CD4-positive, alpha-beta T cell treated with Interleukin-15 for 1 hour (primary cell): ENCODE results near the gene TRAPPC8.
"Not testable (repeated sequence)": the region's sequence is repeated elsewhere in the genome, so short reads cannot be mapped to it uniquely, and the experiment has no call there.

Experiments used
- DNase-seq: peaks from one replicate; pipeline ENCODE4 v3.0.0-alpha.2; 2020

The TRAPPC8 gene

GRCh38 chr18:31942999-31943877 is at the start of gene TRAPPC8:
Gene TRAPPC8 (minus strand): TSS chr18:31943128. CDS start chr18:31942764, 364 bp downstream.
- peak; percentile 96 for DNase-seq

- DNase-seq, result no peak
These were observed 47.9 kb upstream of the TRAPPC8 start for GRCh38 chr18:31990823-31991222.

GRCh38 chr18:31983976-31984375 is 41.0 kb upstream of the TRAPPC8 start:
- no peak for DNase-seq

- no peak for DNase-seq
These were observed 40.1 kb upstream of the TRAPPC8 start for GRCh38 chr18:31983020-31983419.

GRCh38 chr18:31980863-31981262 is 37.9 kb upstream of the TRAPPC8 start:
- no peak for DNase-seq

GRCh38 chr18:31979714-31980113 is 36.8 kb upstream of the TRAPPC8 start:
- DNase-seq, result no peak

GRCh38 chr18:31978616-31979015 is 35.7 kb upstream of the TRAPPC8 start:
- no peak for DNase-seq

GRCh38 chr18:31977270-31977872 is 34.4 kb upstream of the TRAPPC8 start:
- no peak for DNase-seq

- no peak for DNase-seq
These were observed 33.3 kb upstream of the TRAPPC8 start for GRCh38 chr18:31976242-31976641.

- DNase-seq, result no peak
These were observed 31.1 kb upstream of the TRAPPC8 start for GRCh38 chr18:31973929-31974546.

GRCh38 chr18:31970617-31971016 is 27.7 kb upstream of the TRAPPC8 start:
- no peak for DNase-seq

- DNase-seq, result no peak
These were observed 22.5 kb upstream of the TRAPPC8 start for GRCh38 chr18:31965316-31965970.

- DNase-seq, result no peak
These were observed 14.8 kb upstream of the TRAPPC8 start for GRCh38 chr18:31957728-31958127.

GRCh38 chr18:31954349-31954748 is 11.4 kb upstream of the TRAPPC8 start:
- DNase-seq, result no peak

GRCh38 chr18:31953699-31954098 is 10.8 kb upstream of the TRAPPC8 start:
- not testable (repeated sequence) for DNase-seq

GRCh38 chr18:31952223-31952622 is 9.3 kb upstream of the TRAPPC8 start:
- no peak for DNase-seq

GRCh38 chr18:31950583-31950982 is 7.7 kb upstream of the TRAPPC8 start:
- no peak for DNase-seq

- DNase-seq, result not testable (repeated sequence)
These were observed 5.4 kb upstream of the TRAPPC8 start for GRCh38 chr18:31948349-31948748.

- no peak for DNase-seq
These were observed 3.5 kb upstream of the TRAPPC8 start for GRCh38 chr18:31946305-31947046.

GRCh38 chr18:31943878-31944816 is 1.2 kb upstream of the TRAPPC8 start:
- DNase-seq, result no peak

- peak; percentile 23 for DNase-seq
These were observed 483 bp downstream of the TRAPPC8 start for GRCh38 chr18:31942291-31942998.
